ENCODE measurements around the gene SAMSN1. TPM values are rescaled to one million over a fixed set of nuclear protein-coding genes. Genes with fewer than 3 reads are reported as not detected.
"Not testable (repeated sequence)": the region's sequence is repeated elsewhere in the genome, so short reads cannot be mapped to it uniquely, and the experiment has no call there.

The SAMSN1 gene
- total RNA-seq, 1 donor from 2014 or later: 9.6 TPM

- DNase-seq: no peak
These were observed 18.1 kb downstream of the SAMSN1 start for GRCh38 chr21:14527696-14528652.

DNA sequence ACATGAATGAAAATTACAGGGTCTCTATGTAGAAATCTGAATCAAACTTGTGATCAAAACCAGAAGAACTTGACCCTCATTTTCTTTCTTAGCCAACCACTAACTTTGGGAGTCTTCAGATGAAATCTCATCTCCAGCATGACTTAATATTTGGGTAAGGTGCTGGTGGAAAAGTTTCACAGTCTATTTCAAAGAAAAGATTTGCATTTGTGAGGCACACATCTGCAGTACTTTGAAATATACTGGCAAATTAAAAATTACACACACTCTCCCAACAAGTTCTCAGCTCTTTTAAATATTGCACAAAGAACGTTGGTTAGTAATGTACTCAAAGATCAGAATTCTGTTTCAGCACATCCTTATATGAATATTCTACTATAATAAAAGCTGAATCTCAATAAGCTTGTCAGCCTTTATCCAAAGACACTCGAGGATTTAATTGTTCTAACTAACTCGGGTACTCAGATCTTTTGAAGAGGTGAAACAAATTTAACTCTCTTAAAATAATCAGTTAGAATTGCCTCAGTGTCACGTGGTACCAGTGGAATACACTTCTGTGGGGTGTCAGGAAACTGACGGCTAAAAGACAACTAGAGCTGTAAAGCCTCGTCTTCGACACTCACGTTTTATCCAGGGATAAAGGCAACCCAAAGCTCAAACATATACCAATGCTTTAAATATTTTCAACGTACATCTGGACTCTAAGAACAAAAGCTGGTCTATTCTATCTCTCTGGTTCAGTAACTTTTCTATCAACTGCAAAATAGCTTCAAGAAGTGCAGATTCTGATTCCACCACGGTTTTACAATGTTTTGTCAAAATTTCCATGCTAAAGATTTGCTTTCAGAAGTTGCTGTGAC lies 19.0 kb downstream of the SAMSN1 start:
- DNase-seq: no peak

- DNase-seq: no peak
These were observed 19.9 kb downstream of the SAMSN1 start for GRCh38 chr21:14526199-14526598.

- DNase-seq: no peak
These were observed 22.9 kb downstream of the SAMSN1 start for GRCh38 chr21:14523234-14523633.

GRCh38 chr21:14522736-14523135 lies 23.4 kb downstream of the SAMSN1 start:
- DNase-seq: no peak

GRCh38 chr21:14520535-14520934 lies 25.6 kb downstream of the SAMSN1 start:
- DNase-seq: no peak

- no peak for DNase-seq
These were observed 27.1 kb downstream of the SAMSN1 start for GRCh38 chr21:14519000-14519399.

DNA sequence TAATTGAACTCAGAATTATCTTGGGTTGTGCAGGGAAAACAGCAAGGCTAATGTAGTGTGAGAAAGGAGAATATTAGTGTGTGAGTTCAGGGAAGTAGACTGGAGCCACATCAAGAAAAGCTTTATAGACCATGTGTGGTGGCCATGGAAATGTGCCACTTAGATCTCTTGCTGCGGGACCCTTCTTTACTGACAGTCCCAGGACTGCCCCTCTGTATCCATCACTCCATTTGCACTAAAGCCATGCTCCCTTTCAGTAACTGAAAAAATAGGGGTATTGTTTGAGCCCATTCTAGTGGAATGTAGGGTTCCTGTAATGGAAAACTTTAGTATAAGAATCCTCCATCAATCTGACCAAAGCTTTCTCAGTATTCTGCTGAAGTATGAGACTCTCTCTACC lies 32.3 kb downstream of the SAMSN1 start:
- no peak for DNase-seq

DNA sequence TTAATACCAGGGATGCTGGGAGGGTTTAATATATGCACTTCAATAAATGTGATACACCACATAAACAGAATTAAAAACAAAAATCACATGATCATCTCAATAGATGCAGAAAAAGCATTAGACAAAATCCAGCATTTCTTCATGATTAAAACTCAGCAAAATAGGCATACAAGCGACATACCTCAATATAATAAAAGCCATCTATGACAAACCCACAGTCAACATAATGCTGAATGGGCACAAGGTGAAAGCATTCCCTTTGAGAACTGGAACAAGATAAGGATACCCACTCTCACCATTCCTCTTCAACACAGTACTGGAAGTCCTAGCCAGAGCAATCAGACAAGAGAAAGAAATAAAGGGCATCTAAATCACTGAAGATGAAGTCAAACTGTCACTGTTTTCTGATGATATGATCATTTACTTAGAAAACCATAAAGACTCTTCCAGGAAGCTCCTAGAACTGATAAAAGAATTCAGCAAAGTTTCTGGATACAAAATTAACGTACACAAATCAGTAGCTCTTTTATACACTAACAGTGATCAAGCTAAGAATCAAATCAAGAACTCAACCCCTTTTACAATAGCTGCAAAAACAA lies 39.2 kb downstream of the SAMSN1 start:
- DNase-seq: not testable (repeated sequence)

- DNase-seq: no peak
These were observed 45.2 kb downstream of the SAMSN1 start for GRCh38 chr21:14500873-14501272.

GRCh38 chr21:14499316-14499715 lies 46.8 kb downstream of the SAMSN1 start:
- no peak for DNase-seq

DNA sequence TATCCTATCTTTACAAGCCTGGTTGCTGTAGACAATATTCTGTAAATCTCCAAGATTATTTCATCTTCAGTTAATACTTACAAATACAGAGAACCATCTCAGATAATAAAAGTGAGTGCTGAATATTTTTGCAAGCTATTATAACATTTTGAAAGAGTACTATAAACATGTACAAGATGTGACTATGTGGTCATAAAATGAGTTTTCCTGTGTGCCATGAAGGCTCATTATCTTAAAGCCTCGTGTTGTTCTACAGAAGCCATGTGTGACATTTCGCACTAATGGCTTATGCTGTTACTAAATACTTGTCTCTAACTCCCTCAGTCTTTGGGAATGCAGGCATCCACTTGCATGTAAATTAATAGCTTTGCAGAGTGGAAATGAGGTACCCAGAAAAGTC lies 48.3 kb downstream of the SAMSN1 start:
- DNase-seq: no peak

GRCh38 chr21:14495075-14495474 lies 51.0 kb downstream of the SAMSN1 start:
- DNase-seq: no peak

- not testable (repeated sequence) for DNase-seq
These were observed 51.9 kb downstream of the SAMSN1 start for GRCh38 chr21:14494181-14494580.

DNA sequence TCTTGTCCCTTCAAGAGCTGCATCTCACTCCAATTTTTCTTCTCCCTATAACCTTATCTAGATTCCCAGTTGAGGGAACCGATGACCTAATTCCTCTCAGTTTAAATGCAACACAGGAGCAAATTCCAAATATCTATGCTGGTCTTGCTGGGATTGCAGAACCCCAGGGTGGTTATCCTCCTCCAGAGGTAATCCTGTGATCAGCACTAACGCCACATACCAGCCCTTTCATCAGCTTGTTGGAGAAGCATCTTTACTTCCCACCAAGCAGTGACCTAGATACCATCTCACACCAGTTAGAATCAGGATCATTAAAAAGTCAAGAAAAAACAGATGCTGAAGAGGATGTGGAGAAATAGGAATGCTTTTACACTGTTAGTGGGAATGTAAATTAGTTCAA lies 52.4 kb downstream of the SAMSN1 start:
- DNase-seq: no peak

DNA sequence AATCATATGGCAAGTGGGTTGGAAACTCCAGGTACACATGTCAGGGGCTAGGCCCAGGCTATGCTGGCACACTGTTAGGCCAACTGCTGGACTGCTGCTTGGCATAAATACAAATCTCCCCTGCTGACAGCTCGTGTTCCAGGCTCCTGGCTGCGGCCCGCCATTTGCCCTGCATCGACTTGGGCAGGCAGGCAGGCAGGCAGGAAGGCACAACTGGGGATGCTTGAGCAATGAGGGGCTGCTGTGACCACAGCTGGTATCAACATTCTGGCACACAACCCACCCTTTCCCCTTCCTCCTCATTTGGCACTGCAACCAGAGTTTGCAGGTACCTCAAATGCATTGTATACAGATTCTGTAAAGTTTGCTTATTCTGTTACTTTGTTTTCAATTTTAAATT lies 53.2 kb downstream of the SAMSN1 start:
- no peak for DNase-seq

DNA sequence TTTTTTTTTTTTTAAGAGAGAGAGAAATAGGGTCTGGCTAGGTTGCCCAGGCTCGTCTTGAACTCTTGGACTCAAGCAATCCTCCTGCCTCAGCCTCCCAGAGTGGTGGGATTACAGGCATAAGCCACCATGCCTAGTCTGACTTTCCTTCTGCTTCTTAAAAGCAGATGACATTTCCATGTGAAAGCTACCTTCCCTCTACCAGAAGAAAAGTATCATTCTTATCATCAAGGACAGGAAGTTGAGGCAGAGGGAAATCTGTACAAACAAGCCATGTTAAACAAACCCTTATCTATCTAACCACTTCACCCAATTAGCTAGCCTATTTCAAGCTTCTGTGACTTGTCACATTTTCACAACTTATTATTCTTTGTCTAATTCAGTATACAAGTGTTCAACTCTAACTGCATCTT lies 54.8 kb downstream of the SAMSN1 start:
- no peak for DNase-seq

- DNase-seq: no peak
These were observed 57.4 kb downstream of the SAMSN1 start for GRCh38 chr21:14488672-14489204.

GRCh38 chr21:14487490-14488432 lies 58.4 kb downstream of the SAMSN1 start:
- DNase-seq: no peak

- DNase-seq: no peak
These were observed 59.2 kb downstream of the SAMSN1 start for GRCh38 chr21:14486869-14487268.
